HL-60/S4 treated with phorbol 12-myristate 13-acetate at 8.2 ng/mL for 4 days and 3 days (cell line): Measurements from ENCODE around the gene KCNK7.

Experiments
- in situ Hi-C: fragments of 300-500 bp; cut with MboI; formaldehyde crosslinking; loops from 2 replicates; pipeline ENCODE4 v1.15.0; 2022; ENCODE audit warnings: low sequenced_read_pairs

The KCNK7 gene

DNA sequence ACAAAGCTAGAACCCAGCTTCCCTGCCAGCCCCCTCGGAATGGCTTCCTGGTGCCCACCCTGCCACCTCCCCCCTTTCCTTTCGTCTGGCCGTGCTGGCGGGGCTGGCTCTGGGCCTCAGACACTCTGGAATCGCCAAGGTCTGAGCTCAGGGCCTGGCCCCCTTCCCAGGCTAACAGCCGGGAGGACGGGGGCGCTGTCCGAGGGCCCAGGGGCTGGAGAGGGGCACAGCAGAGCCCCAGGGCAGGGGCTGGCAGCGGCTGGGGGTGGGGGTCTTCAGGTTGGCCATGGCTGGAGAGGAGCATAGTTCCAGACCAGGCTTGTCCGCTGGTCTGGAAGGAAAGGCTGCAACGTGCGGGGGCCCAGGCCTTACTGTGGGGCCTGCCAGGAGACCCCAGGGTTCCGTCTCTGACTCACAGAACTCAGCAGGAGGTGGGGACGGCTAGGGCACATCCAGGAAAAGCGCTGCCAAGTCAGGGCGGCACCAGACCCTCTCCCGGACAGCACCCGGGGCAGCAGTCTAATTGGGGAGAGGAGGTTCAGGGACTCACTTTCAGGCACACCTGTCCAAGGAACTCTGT lies 36.6 kb downstream of the KCNK7 start:
- in situ Hi-C loops = no loop called here

DNA sequence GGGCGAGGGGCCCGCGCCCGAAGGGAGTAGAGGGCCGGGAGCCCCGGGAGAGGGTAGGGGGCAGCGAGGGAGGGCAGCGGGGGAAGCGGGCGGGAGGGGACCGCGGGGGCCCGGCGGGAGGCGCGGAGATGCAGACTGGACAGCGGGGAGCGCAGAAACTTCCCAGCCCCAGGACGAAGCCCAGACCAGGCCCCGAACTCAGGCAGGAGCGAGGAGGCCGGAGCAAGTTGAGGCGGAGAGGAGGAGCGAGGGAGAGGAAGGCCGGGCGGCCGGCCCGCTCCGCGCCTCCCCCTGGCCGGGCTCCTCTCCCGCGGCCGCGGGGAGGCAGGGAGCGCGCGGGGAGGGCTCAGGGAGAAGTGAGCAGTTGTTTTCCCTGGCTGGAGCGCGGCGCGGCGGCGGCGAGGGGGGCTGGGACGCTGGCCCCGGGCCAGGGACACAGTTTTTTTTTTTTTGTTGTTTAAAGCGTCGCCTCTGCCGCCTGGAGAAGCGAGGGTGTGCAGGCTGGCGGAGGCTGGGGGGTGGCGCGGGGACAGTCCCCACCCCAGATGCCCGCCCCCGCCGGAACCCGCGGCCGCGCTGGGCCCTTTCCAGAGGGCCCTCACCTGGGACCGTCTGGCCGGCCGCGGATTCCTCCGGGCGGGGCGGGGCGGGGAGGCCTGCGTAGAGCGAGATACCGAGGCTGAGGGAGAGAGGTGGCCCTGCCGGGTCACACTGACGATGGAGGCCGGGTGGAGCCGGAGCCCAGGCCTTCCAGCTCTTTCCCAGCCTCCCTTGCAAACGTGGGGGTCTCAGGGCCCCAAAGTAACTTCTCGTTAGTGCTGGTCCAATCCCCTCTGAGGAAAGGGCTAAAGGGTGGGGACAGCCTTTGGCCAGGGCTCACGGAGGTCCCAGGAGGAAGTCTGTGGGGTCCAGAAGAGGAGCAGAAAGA lies 37.3 kb downstream of the KCNK7 start, which contains the start of gene LTBP3:
TSS of gene LTBP3 (minus strand) at position 358 of the 928 bp plus-strand sequence. CDS start 400 bp downstream, outside the sequence.
- in situ Hi-C loops = no loop called here

GRCh38 chr11:65557280-65558001 lies 38.2 kb downstream of the KCNK7 start:
- in situ Hi-C loops = no loop called here

GRCh38 chr11:65556470-65557279 lies 38.9 kb downstream of the KCNK7 start:
- in situ Hi-C loops = no loop called here

GRCh38 chr11:65555693-65556231 lies 39.8 kb downstream of the KCNK7 start:
- in situ Hi-C loops = no loop called here

- in situ Hi-C loops = no loop called here
These were observed 40.7 kb downstream of the KCNK7 start for GRCh38 chr11:65554842-65555430.

GRCh38 chr11:65554057-65554818 lies 41.4 kb downstream of the KCNK7 start:
- in situ Hi-C loops = no loop called here

DNA sequence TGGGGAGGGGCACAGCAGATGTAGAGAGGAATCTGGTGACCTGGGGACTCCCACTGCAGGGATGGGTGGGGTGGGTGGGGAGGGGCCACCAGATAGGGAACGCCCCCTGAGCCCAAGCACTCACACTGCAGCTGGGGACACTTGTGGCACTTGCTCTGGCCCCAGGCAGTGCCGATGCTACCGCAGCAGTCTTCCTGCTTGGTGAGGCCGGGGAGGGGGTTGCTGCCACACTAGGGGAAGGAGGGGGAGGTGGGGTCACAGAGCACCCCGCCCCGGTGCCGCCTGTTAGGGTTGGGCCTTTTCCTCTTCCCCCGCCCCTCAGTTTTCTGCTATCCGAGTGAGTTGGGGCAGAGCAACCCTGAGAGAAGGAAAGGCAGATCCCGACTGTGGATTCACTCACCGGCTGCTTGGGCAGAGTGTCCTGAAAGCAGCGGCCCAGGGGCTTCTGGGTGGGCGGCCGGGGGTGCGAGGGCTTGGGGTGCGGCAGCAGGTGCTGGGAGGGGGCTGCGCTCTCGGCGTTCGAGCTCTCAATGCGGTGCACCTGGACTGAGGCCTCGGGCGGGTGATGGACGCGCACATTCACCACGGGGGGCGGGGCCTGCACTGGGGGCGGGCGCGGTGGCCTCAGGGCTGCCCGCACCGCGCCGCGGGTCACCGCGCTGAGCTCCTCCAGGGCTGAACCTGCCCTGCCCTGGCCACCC lies 42.1 kb downstream of the KCNK7 start:
- in situ Hi-C loops = no loop called here

GRCh38 chr11:65552388-65552951 lies 43.1 kb downstream of the KCNK7 start:
- in situ Hi-C loops = no loop called here

- in situ Hi-C loops = no loop called here
These were observed 43.8 kb downstream of the KCNK7 start for GRCh38 chr11:65551572-65552387.

- in situ Hi-C loops = no loop called here
These were observed 46.5 kb downstream of the KCNK7 start for GRCh38 chr11:65549096-65549495.

DNA sequence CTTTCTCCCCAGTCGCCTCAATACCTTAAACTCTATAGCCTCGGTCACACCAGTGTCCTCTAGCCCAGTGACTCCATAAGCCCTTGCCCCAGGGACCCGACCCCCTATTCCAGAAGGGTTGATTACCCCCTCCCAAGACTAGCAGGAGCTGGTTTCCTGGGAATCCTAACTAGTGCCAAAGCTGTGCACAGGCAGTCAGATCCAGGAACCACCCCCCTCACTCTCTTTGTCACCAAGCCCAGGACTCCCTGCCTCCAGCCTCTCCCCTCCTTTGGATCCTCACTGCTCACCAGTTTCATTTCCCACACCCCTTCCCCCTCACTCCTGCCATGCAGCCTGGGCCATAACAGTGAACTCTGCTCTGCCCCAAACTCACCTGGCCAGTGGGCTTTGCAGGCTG lies 47.2 kb downstream of the KCNK7 start:
- in situ Hi-C loops = no loop called here

- in situ Hi-C loops = no loop called here
These were observed 48.0 kb downstream of the KCNK7 start for GRCh38 chr11:65547446-65548125.

- in situ Hi-C loops = no loop called here
These were observed 49.2 kb downstream of the KCNK7 start for GRCh38 chr11:65546217-65546958.

DNA sequence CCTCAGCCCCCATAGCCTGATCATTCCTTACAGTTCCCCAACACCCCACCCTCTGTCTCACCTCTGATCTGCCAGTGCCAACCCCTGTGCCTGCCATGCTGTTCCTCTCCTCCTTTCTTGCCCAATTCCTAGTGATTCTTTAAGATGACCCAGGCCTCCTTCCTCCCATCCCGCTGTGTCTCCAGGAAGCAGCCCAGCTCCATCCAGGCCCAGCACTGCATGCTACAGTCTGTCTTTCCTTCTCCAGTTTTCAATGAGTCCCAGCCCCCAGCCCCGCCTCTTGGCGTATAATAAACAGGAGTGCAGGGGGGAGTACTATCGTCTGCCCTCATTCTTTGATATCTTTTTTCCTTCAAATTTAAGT lies 49.8 kb downstream of the KCNK7 start:
- in situ Hi-C loops = no loop called here
